ENCODE measurements around the gene MAP3K2.
"Not testable (repeated sequence)": the region's sequence is repeated elsewhere in the genome, so short reads cannot be mapped to it uniquely, and the experiment has no call there.

Gene MAP3K2

GRCh38 chr2:127421871-127422558 is 34.2 kb upstream of the MAP3K2 start:
- DNase-seq (ENCODE audit: low read depth in 2 of 3, low spot score in 2 of 3): no peak

GRCh38 chr2:127421116-127421800 is 33.5 kb upstream of the MAP3K2 start:
- DNase-seq (ENCODE audit: low read depth in 2 of 3, low spot score in 2 of 3): no peak

- DNase-seq (ENCODE audit: low read depth in 2 of 3, low spot score in 2 of 3): no peak
Measured at GRCh38 chr2:127420039-127420864, 32.5 kb upstream of the MAP3K2 start.

- DNase-seq (ENCODE audit: low read depth in 2 of 3, low spot score in 2 of 3): no peak
Measured at GRCh38 chr2:127419448-127420038, 31.8 kb upstream of the MAP3K2 start.

- DNase-seq (ENCODE audit: low read depth in 2 of 3, low spot score in 2 of 3): no peak
Measured at GRCh38 chr2:127419112-127419430, 31.3 kb upstream of the MAP3K2 start.

GRCh38 chr2:127418300-127419111 is 30.7 kb upstream of the MAP3K2 start, which contains the start of gene PROC:
Gene PROC (plus strand): TSS chr2:127418427. CDS start chr2:127419943, 1,516 bp downstream.
- DNase-seq (ENCODE audit: low read depth in 2 of 3, low spot score in 2 of 3): no peak

- no peak for DNase-seq (ENCODE audit: low read depth in 2 of 3, low spot score in 2 of 3)
Measured at GRCh38 chr2:127417406-127417805, 29.6 kb upstream of the MAP3K2 start.

- DNase-seq (ENCODE audit: low read depth in 2 of 3, low spot score in 2 of 3): no peak
Measured at GRCh38 chr2:127416506-127417001, 28.8 kb upstream of the MAP3K2 start.

- peak; percentile 60 to 72 (median 60) for DNase-seq (ENCODE audit: low read depth in 2 of 3, low spot score in 2 of 3)
Measured at GRCh38 chr2:127415593-127416505, 28.1 kb upstream of the MAP3K2 start.

- DNase-seq (ENCODE audit: low read depth in 2 of 3, low spot score in 2 of 3): no peak
Measured at GRCh38 chr2:127414638-127415592, 27.1 kb upstream of the MAP3K2 start.

- no peak for DNase-seq (ENCODE audit: low read depth in 2 of 3, low spot score in 2 of 3)
Measured at GRCh38 chr2:127413782-127414637, 26.2 kb upstream of the MAP3K2 start.

- no peak for DNase-seq (ENCODE audit: low read depth in 2 of 3, low spot score in 2 of 3)
Measured at GRCh38 chr2:127413200-127413599, 25.4 kb upstream of the MAP3K2 start.

GRCh38 chr2:127411653-127412369 is 24.0 kb upstream of the MAP3K2 start:
- no peak for DNase-seq (ENCODE audit: low read depth in 2 of 3, low spot score in 2 of 3)

GRCh38 chr2:127410871-127411652 is 23.3 kb upstream of the MAP3K2 start:
- DNase-seq (ENCODE audit: low read depth in 2 of 3, low spot score in 2 of 3): no peak

GRCh38 chr2:127409716-127410115 is 21.9 kb upstream of the MAP3K2 start:
- not testable (repeated sequence) for DNase-seq (ENCODE audit: low read depth in 2 of 3, low spot score in 2 of 3)

- DNase-seq (ENCODE audit: low read depth in 2 of 3, low spot score in 2 of 3): no peak
Measured at GRCh38 chr2:127408807-127409099, 21.0 kb upstream of the MAP3K2 start.

Measured in activated CD8-positive, alpha-beta memory T cell treated with anti-CD3 and anti-CD28 coated beads for 48 hours (primary cell).